Measurements from ENCODE around the gene MLKL.

DNA sequence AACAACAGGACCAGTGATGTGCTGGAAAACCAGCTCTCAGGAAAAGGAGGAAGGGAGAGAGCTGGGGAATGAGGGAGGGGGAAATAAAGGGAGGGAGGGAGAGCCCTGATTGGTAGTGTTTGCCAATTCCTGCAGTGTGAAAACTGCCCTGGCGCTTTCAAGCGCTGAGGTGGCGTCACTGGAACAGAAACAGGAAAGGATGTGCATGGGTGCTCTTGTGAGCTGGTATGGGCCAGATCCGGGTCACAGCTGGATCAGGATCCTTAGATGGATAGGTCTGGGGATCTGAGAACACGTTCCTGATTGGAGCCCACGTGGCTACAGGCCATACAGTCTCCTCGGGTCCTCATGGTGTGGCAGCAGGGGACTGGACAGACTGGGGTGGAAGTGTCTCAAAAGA lies 16.7 kb upstream of the MLKL start:
- TF ChIP-seq, protein P1, sequence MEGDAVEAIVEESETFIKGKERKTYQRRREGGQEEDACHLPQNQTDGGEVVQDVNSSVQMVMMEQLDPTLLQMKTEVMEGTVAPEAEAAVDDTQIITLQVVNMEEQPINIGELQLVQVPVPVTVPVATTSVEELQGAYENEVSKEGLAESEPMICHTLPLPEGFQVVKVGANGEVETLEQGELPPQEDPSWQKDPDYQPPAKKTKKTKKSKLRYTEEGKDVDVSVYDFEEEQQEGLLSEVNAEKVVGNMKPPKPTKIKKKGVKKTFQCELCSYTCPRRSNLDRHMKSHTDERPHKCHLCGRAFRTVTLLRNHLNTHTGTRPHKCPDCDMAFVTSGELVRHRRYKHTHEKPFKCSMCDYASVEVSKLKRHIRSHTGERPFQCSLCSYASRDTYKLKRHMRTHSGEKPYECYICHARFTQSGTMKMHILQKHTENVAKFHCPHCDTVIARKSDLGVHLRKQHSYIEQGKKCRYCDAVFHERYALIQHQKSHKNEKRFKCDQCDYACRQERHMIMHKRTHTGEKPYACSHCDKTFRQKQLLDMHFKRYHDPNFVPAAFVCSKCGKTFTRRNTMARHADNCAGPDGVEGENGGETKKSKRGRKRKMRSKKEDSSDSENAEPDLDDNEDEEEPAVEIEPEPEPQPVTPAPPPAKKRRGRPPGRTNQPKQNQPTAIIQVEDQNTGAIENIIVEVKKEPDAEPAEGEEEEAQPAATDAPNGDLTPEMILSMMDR (optimal IDR thresholded peaks at IDR 0.05 in 1 of 3, IDR thresholded peaks at IDR 0.05 in 1 of 3, conservative IDR thresholded peaks at IDR 0.05 in 1 of 3; ENCODE audit: extremely low read depth in 1 of 3, insufficient read depth in 2 of 3, low read length in 3 of 3): no peak
- no peak for TF ChIP-seq EZH2 (IDR thresholded peaks at IDR 0.05; ENCODE audit: low read length)

All from keratinocyte (primary cell).